Heart right ventricle (tissue), 16 donors: ENCODE data around the gene LCAT. TPM values are rescaled to one million over a fixed set of nuclear protein-coding genes. Genes with fewer than 3 reads are reported as not detected.

Experiments
- ATAC-seq, 8 donors: fragments of 200-7000 bp; cut with Tn5 transposase; one replicate each; pipeline ENCODE4 v1.9.1; 2020; ENCODE audit warnings: mild to moderate bottlenecking in 8 of 8, moderate library complexity in 8 of 8, moderate number of reproducible peaks in 1 of 8
- DNase-seq, 2 donors: peaks; one replicate each; pipeline ENCODE4 v3.0.0-alpha.2; 2020
- H3K27ac ChIP-seq, 10 donors: fragments of 200-600 bp; sonication (generic) in 2 of 10; one replicate each; pipeline versions ENCODE4 v1.5.0 to v1.8.0; 2020 to 2022; ENCODE audit warnings: mild to moderate bottlenecking in 3 of 10
- H3K27me3 ChIP-seq, 7 donors: fragments of 200-600 bp; one replicate each; pipeline ENCODE4 v1.8.0; 2021 to 2022; ENCODE audit warnings: mild to moderate bottlenecking in 2 of 7
- H3K36me3 ChIP-seq, 9 donors: fragments of 200-600 bp; sonication (generic) in 1 of 9; one replicate each; pipeline versions ENCODE4 v1.5.0 to v1.8.0; 2020 to 2022; ENCODE audit warnings: mild to moderate bottlenecking in 2 of 9
- H3K4me1 ChIP-seq, 9 donors: fragments of 200-600 bp; sonication (generic) in 1 of 9; one replicate each; pipeline versions ENCODE4 v1.5.0 to v1.8.0; 2020 to 2022; ENCODE audit warnings: mild to moderate bottlenecking in 4 of 9
- H3K4me3 ChIP-seq, 10 donors: fragments of 200-600 bp; sonication (generic) in 2 of 10; one replicate each; pipeline versions ENCODE4 v1.5.0 to v1.8.0; 2020 to 2022; ENCODE audit warnings: mild to moderate bottlenecking in 7 of 10, moderate library complexity in 2 of 10
- H3K9me3 ChIP-seq, 11 donors: fragments of 200-600 bp in 10 of 11; sonication (generic) in 2 of 11; one replicate each; pipeline versions ENCODE4 v1.5.0 to v1.8.0; 2013 to 2022; ENCODE audit warnings: mild to moderate bottlenecking in 2 of 11, control low read depth in 1 of 11, moderate library complexity in 1 of 11
- WGBS, 2 donors: extraction: QIAGEN DNeasy Blood & Tissue Kit; methylation state at CpG; one replicate each; pipeline ENCODE4 v1.1.7; 2013; ENCODE audit warnings: inconsistent platforms in 1 of 2; 5-methylcytosine and 5-hydroxymethylcytosine counted together
- intact Hi-C, 10 donors: fragments of 100-400 bp; cut with DNase I; formaldehyde crosslinking; loops; one replicate each; pipeline versions ENCODE4 v1.11.1 to v1.14.2; 2022
- polyA plus RNA-seq, 2 donors: library from polyadenylated mRNA; stranded (reverse); fragments of 200-250 nt; gene quantifications; one replicate each; pipeline ENCODE4 v1.2.3, GENCODE V29; 2013
- total RNA-seq, 10 donors: library from RNA; stranded (reverse); fragmentation: NEBNext Ultra II Directional in 3 of 10; extraction: Animal tissue kit (Norgen Biotek cat#: 25700) in 3 of 10; gene quantifications; one replicate each; pipeline versions ENCODE4 v1.2.1 to v1.2.4, GENCODE V29; 2021 to 2023
- TF ChIP-seq, protein P1 (sequence below), 9 donors: fragments of 200-600 bp; sonication (generic) in 2 of 9; IDR thresholded peaks; one replicate each; pipeline versions ENCODE4 v1.5.0 to v1.8.0; 2021 to 2022; ENCODE audit warnings: antibody characterized with exemption in 9 of 9, mild to moderate bottlenecking in 5 of 9, moderate library complexity in 1 of 9
- donor health status: Arrhythmogenic right ventricular cardiomyopathy.
- donor health status: ischemic (EF 13 %, LVEDD 7.1; RV severe dilation, severe dysfunction).
- donor health status: healthy with polysubstance abuse.
- donor health status: DM: no; HTN: yes; CAD: no.
- donor health status: DM: no; HTN: no; CAD: no.
- donor health status: ischemic (EF 25% LVEDD 6.9; RV normal size, moderate dysfunction).
- donor health status: ischemic (EF 25% LVEDD 5.7; RV mildly dilated, moderate dysfunction).
- donor health status: healthy.
- donor health status: DM: yes; HTN: yes; CAD: no.
- donor health status: Ischemic cardiomyopathy.
- donor health status: ischemic (EF 35%, LVEDD 5.7; RV mildly dilated, moderate dysfunction).
- donor health status: nonischemic (EF 11% LVEDD 7.7; RV severe dilation, severe dysfunction).
- donor health status: DM: yes; HTN: yes; CAD: no.
- donor health status: PGD.
- donor health status: ischemic (EF 29% LVEDD 5.4; RV normal size, mild dysfunction).
- donor health status: nonischemic (EF 23%, LVEDD 6.1; RV moderate dilation, normal function).

The LCAT gene
- total and polyA plus RNA-seq, 12 donors: 14.4 to 96.5 (median 20.6) TPM

DNA sequence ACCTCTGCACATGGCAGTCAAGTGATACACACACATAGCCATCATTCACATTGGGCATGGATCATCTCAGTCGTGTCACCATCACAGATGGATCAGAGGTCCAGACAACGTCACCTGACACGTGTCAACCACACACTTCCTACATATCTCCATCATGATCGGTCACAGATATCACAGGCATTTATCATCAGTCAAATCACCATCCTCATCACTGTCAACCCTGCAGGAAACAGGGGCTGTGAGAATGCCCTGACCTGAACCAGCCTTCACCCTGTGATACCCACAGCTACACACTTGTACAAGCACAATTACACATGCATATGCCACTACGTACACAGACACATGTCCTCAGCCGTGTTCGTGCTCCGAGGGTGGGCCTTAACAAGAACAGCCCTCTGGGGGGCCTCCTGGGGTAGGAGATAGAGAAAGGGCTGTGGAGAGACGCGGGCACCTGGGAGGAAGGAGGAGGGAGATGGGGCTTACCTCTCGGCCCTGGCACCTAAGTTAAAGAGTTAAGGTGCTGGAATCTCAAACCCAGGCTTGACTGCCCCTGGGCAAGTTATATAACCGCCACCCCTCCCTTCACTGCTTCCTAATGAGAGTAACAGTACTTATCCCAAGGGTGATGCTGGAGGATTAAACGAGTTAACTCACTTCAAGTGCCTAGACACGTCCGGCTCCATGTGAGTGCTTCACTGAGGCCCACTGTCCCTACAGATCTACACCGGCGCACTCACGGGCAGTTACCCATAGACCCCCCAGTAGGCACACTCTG is 23.4 kb upstream of the LCAT start:
- no peaks in the 10 kb centered on the region for H3K9me3 ChIP-seq
- DNase-seq (peak in 1 of 2 donors; percentile 24), ATAC-seq (no peak)
- peak overlapping the region; percentile 94 to 100 (median 100) for H3K27ac ChIP-seq
- 3 to 4% methylated on average over 18 of the region's 18 CpGs for WGBS, 2 donors
- intact Hi-C loops: loop anchor here in 1 of 10 donors (2.0 kb wide), 1 partner anchor 31 kb away; the partner anchor contains the start of gene PSMB10
- peaks cover 0 to 26% (median 4%) of the 10 kb centered on the region in 9 donors for H3K36me3 ChIP-seq
- TF ChIP-seq, protein P1, sequence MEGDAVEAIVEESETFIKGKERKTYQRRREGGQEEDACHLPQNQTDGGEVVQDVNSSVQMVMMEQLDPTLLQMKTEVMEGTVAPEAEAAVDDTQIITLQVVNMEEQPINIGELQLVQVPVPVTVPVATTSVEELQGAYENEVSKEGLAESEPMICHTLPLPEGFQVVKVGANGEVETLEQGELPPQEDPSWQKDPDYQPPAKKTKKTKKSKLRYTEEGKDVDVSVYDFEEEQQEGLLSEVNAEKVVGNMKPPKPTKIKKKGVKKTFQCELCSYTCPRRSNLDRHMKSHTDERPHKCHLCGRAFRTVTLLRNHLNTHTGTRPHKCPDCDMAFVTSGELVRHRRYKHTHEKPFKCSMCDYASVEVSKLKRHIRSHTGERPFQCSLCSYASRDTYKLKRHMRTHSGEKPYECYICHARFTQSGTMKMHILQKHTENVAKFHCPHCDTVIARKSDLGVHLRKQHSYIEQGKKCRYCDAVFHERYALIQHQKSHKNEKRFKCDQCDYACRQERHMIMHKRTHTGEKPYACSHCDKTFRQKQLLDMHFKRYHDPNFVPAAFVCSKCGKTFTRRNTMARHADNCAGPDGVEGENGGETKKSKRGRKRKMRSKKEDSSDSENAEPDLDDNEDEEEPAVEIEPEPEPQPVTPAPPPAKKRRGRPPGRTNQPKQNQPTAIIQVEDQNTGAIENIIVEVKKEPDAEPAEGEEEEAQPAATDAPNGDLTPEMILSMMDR (IDR thresholded peaks at IDR 0.05): no peak
- no peaks in the 10 kb centered on the region for H3K27me3 ChIP-seq
- peaks cover 43 to 64% (median 50%) of the 10 kb centered on the region in 9 donors for H3K4me1 ChIP-seq
- H3K4me3 ChIP-seq: peak overlapping the region; percentile 63 to 100 (median 94)

DNA sequence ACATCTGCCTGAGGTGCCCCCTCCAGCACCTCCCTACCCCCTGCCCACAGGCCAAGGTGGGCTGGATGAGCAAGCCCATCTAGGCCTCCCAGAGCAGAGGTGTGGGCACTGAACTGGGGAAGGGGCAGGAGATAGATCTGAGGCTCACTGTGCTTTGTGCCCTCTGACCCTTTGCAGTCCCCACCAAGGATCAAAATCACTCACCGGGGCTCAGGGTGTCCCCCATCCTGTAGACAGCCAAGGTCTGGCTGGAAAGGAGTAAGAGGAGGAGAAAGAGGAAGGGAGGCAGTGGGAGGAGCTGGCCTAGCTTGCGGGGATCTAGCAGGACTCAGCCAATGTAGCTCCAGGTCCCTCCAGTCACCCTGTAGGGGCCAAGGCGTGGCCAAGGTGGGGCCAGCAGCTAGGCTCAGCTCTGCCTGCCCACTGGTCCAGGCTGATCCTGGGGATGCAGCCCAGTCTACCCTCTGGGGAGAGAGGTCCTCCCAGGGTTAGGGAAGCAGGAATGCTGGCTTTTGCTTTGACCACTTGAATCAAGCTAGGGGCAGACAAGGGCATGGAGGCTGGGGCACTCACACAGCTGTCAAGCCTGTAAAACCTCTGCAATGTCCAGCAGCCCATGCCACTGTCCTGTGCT is 22.7 kb upstream of the LCAT start:
- H3K36me3 ChIP-seq: peaks cover 0 to 33% (median 11%) of the 10 kb centered on the region in 9 donors
- 30 to 34% methylated on average over 3 of the region's 3 CpGs for WGBS, 2 donors
- H3K4me1 ChIP-seq: peaks cover 50 to 71% (median 58%) of the 10 kb centered on the region in 9 donors
- peak in 5 of 8 donors; percentile 11 to 32 (median 11) for ATAC-seq
- H3K27me3 ChIP-seq: no peaks in the 10 kb centered on the region
- TF ChIP-seq, protein P1 (IDR thresholded peaks at IDR 0.05): no peak
- no peaks in the 10 kb centered on the region for H3K9me3 ChIP-seq
- intact Hi-C loops: loop anchor here in 1 of 10 donors (2.0 kb wide), 1 partner anchor 30 kb away; the partner anchor contains the start of gene PSMB10
- peak overlapping the region; percentile 63 to 100 (median 94) for H3K4me3 ChIP-seq
- DNase-seq: peak; percentile 37 to 53
- peak overlapping the region; percentile 48 to 100 (median 100) for H3K27ac ChIP-seq

DNA sequence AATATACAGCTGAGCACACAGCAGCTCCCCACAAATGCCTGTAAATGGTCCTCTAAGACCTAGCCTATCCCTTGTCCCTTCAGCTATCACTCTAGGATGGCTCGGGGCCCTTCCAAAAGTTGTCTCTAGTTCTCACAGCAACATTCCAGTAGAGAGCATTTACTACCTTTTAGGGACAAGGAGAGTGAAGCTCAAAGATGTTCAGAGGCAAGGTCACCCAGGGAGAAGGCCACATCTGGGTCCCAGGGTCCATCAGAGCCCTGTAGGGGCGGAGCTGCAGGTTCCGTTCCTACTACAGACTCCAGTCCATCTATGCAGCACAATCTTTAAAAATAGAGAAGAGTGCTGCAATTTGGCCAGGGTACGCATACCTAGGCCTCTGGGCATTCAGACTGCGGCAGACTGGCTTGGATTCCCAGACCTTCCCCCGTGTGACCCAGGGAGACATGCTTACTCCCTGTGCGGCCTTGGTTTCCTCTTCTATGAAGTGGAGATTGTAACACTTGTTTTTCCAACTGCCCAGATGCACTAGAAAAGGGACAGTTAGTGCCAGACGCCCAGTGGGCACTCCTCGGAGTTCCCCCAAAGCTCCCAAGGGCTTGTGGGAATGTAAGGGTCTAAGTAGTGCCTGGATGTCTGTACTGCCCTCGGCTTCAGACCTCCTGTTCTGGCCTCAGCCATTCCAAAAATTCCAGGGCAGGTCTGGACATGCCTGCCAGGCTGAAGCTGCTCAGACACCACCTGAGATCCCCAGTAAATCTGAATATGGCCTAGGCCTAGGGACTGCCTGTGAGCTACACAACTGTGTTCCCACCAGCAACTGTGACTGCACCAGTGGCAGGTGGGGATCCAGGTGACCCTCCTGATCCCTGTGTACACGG is 22.0 kb upstream of the LCAT start:
- Histone ChIP-seq H3K9me3 (no peaks in the 10 kb centered on the region), H3K27ac (peak overlapping the region; percentile 48 to 100 (median 100)), H3K4me1 (peaks cover 57 to 79% (median 65%) of the 10 kb centered on the region in 9 donors), H3K4me3 (peak overlapping the region in 9 of 10 donors; percentile 63 to 100 (median 95)), H3K27me3 (no peaks in the 10 kb centered on the region), H3K36me3 (peaks cover 0 to 40% (median 19%) of the 10 kb centered on the region in 9 donors)
- WGBS, 2 donors: 36% methylated on average over 11 of the region's 11 CpGs
- peak in 2 of 8 donors; percentile 7 to 13 for ATAC-seq
- DNase-seq: no peak
- TF ChIP-seq, protein P1 (IDR thresholded peaks at IDR 0.05): no peak
- intact Hi-C loops: loop anchor here in 1 of 10 donors (2.0 kb wide), 1 partner anchor 29 kb away; the partner anchor contains the start of gene PSMB10
